T-helper 1 cell treated with Interleukin-12 subunit alpha and Interleukin-12 subunit beta and Interleukin-4 antibody, amounts not matched to agents 30 ng/mL and 1 ng/mL, for 36 hours (primary cell): ENCODE results near the gene ABCA6. TPM values are rescaled to one million over a fixed set of nuclear protein-coding genes. Genes with fewer than 3 reads are reported as not detected.
"Not testable (repeated sequence)": the region's sequence is repeated elsewhere in the genome, so short reads cannot be mapped to it uniquely, and the experiment has no call there.

Experiments used
- intact Hi-C: fragments of 100-400 bp; cut with micrococcal nuclease; formaldehyde crosslinking; loops from one replicate; pipeline ENCODE4 v1.15.1; 2024
- total RNA-seq: library from RNA; stranded (reverse); gene quantifications from 2 replicates; pipeline ENCODE4 v1.2.3, GENCODE V29; 2022

ABCA6 gene
- total RNA-seq, 1 donor from 2014 or later = 0.69 TPM

- intact Hi-C loops = no loop called here
Measured at GRCh38 chr17:69078864-69079263, 62.8 kb downstream of the ABCA6 start.

DNA sequence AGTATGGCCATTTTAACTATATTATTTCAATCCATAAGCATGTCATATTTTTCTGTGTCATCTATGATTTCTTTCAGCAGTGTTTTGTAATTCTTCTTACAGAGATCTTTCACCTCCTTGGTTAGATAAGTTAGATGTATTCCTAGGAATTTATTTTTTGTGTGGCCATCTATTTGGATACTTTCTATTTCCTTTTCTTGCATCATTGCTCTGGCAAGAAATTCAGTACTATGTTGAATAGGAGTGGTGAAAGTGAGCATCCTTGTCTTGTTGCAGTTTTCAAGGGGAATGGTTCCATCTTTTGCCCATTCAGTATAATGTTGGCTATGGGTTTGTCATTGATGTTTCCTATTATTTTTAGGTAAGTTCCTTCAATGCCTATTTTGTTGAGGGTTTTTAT lies 65.9 kb downstream of the ABCA6 start:
- intact Hi-C loops = no loop called here

DNA sequence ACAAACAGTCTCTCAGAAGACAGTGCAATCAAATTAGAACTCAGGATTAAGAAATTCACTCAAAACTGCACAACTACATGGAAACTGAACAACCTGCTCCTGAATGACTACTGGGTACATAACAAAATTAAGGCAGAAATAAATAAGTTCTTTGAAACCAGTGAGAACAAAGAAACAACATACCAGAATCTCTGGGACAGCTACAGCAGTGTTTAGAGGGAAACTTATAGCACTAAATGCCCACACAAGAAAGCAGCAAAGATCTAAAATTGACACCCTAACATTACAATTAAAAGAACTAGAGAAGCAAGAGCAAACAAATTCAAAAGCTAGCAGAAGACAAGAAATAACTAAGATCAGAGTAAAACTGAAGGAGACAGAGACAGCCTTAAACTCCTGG lies 68.3 kb downstream of the ABCA6 start:
- intact Hi-C loops = not testable (repeated sequence)

DNA sequence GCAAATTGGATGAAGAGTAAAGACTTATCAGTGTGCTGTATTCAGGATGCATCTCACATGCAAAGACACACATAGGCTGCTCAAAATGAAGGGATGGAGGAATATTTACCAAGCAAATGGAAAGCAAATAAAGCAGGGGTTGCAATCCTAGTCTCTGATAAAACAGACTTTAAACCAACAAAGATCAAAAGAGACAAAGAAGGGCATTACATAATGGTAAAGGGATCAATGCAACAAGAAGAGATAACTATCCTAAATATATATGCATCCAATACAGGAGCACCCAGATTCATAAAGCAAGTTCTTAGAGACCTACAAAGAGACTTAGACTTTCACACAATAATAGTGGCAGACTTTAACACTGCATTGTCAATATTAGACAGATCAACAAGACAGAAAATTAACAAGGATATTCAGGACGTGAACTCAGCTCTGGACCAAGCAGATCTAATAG lies 68.9 kb downstream of the ABCA6 start:
- intact Hi-C loops = not testable (repeated sequence)

DNA sequence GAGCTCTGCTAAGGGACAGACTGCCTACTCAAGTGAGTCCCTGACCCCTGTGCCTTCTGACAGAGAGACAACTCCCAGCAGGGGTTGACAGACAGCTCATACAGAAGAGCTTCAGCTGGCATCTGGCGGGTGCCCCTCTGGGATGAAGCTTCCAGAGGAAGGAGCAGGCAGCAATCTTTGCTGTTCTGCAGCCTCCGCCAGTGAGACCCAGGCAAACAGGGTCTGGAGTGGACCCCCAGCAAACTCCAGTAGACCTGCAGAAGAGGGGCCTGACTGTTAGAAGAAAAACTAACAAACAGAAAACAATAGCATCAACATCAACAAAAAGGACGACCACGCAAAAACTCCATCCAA lies 70.5 kb downstream of the ABCA6 start:
- intact Hi-C loops = not testable (repeated sequence)

GRCh38 chr17:69070378-69071232 lies 71.1 kb downstream of the ABCA6 start:
- intact Hi-C loops = not testable (repeated sequence)

GRCh38 chr17:69069226-69069750 lies 72.4 kb downstream of the ABCA6 start:
- intact Hi-C loops = loop anchor here (10.0 kb wide), 1 partner anchor 294 kb away; no protein-coding TSS in a partner anchor

GRCh38 chr17:69067274-69068047 lies 74.2 kb downstream of the ABCA6 start:
- intact Hi-C loops = loop anchor here (10.0 kb wide), 1 partner anchor 293 kb away; no protein-coding TSS in a partner anchor

DNA sequence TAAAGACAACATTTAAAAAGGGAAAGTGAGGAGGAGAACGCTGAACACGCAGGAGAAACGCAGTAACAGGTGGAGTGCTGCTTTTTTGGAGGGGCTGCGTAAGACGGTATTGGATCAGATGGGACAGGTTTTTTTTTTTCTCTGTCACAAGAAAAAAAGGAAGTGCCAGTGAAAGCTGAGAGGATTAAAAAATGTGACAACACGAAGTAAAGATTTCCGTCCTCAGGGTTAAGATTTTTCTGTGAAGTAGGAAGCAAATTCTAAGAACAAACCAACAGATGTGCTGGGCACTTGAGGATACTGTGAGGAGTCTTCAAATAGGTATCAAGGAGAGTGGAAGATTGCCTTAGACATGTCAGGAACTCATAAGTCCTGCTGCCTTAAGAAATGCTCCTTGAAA lies 75.2 kb downstream of the ABCA6 start:
- intact Hi-C loops = loop anchor here (10.0 kb wide), 1 partner anchor 292 kb away; no protein-coding TSS in a partner anchor

DNA sequence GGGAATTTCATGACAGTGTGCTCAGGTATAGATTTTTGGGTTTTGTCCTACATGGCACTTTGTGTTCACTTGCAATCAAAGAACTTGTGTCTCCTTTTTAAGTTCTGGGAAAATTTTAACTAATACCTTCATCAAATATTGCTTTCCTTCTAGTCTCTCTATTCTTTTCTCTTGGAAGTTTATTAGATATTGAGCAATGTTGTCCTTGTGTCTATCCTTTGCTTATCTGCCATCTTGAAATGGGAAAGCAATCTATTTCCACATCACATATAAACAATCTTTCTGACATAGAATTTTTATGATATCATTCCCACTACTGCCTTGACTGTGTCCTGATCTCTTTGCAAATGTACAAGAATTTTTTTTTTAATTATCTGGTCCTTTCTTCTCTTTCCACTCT lies 76.6 kb downstream of the ABCA6 start:
- intact Hi-C loops = loop anchor here (10.0 kb wide), 1 partner anchor 290 kb away; no protein-coding TSS in a partner anchor

GRCh38 chr17:69064476-69064875 lies 77.2 kb downstream of the ABCA6 start:
- intact Hi-C loops = loop anchor here (10.0 kb wide), 1 partner anchor 290 kb away; no protein-coding TSS in a partner anchor

DNA sequence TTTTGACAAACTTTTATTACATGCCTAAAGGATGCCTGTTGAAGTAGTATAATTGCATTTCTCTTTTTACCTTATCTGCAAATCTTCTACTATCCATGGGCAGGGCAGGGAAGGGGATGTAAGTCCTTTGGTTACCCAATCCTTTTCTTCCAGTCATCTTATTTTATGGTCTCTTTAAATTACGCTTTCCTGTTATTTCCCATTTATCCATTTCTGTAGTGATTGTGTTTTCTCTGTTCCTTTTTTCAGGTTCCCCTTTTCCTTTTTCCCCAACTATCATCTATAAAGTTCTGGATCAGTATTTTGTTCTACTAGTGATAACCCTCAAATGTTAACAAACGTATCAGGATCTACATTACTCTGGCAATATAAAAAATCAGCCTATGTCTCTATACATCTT lies 77.7 kb downstream of the ABCA6 start:
- intact Hi-C loops = loop anchor here (10.0 kb wide), 1 partner anchor 289 kb away; no protein-coding TSS in a partner anchor

DNA sequence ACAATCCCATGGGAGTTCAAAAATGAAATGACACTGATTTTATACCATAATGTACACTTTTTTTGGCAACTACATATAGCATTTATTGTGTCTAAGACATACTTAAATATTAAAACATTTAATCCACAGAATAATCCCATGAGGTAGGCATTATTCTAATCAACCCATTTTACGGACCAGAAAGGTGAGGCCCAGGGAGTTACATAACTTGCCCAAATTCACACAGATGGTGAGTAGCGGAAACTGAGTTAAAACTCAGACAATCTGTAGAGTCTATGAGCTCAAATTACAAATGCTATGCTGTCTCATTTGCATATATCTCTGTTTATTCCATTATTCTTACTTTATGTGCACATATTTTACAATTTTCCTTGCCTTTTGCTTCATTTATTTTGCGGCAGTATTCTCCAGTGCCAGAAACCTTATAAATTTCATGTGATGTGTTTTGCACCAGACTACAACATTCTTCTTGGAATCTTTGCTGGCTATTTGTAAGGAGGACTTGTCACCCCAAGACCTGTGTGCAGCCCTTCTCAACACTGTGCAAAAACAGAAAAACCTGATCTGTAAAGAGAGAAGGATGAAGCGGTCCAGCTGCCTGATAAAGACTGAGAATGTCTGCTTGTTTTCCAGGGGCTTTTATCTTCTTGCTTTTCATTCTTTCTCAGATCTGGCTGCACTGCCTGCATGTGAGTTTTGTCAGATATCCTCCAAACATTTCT lies 78.7 kb downstream of the ABCA6 start:
- intact Hi-C loops = loop anchor here (10.0 kb wide), 1 partner anchor 288 kb away; no protein-coding TSS in a partner anchor

DNA sequence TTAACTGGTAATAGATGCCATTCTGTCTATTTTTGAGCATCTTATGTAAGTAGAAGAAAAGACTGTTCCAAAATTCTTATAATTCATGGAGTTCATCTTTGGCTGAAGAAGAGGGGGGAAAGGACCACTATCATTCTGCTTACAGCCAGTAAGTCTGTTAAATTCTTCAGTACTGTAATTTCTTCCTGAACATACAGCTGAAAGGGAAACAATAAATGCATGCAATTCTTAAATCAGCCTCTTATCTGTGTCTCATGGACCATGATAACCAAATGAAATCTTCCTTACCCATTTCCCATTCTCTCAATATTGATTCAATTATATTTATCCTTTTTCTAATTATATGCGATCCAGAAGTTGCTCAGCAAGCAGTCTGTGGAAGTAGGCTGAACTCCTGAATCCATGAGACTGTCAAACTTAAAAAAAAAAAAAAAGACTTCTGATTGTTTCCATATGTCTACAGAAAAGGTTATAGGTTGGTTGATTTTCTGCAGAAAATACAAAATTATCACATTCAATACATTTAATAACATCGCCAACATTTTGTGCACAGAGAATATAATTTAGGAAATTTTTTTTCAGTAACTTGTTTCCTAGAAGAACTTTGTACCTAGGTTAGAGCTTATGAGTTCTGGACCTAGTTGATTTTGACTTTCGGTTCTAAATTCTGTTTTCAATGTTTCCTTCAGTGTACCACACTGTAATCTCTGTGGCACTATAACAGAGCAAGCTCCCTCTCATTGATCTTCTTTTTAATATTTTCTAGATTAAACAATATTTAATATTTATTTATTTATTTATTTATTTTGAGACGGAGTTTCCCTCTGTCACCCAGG lies 79.8 kb downstream of the ABCA6 start:
- intact Hi-C loops = loop anchor here (10.0 kb wide), 1 partner anchor 287 kb away; no protein-coding TSS in a partner anchor

GRCh38 chr17:69060822-69061221 lies 80.9 kb downstream of the ABCA6 start, which contains the start of gene ABCA9:
ABCA9 (minus strand) TSS chr17:69060927; CDS start chr17:69051126, 9,801 bp downstream.
- intact Hi-C loops = loop anchor here (10.0 kb wide), 1 partner anchor 286 kb away; no protein-coding TSS in a partner anchor

- intact Hi-C loops = loop anchor here (10.0 kb wide), 1 partner anchor 285 kb away; no protein-coding TSS in a partner anchor
Measured at GRCh38 chr17:69059458-69060175, 82.1 kb downstream of the ABCA6 start.

- intact Hi-C loops = no loop called here
Measured at GRCh38 chr17:69058165-69058564, 83.5 kb downstream of the ABCA6 start.

GRCh38 chr17:69057280-69057679 lies 84.4 kb downstream of the ABCA6 start:
- intact Hi-C loops = no loop called here
